K562 (cell line): ENCODE measurements around the gene MAST3. TPM values are rescaled to one million over a fixed set of nuclear protein-coding genes. Genes with fewer than 3 reads are reported as not detected.

ENCODE experiments used
- ATAC-seq: fragments of 200-7000 bp; cut with Tn5 transposase; 3 replicates; pipeline ENCODE4 v1.9.1; 2020; ENCODE audit warnings: moderate library complexity
- BruUV-seq: library from RNA; stranded (reverse); fragments of 400-500 nt; replicated peaks from 2 replicates; lab custom pipeline; 2021; lab: Mats Ljungman, UMichigan
- CTCF ChIA-PET: fragments of 300-600 bp; formaldehyde crosslinking; extraction: SDS; loops from one replicate; lab custom pipeline; 2021; ENCODE audit warnings: low intra/inter-chr PET ratio; lab: Yijun Ruan, JAX
- POLR2A ChIA-PET: fragments of 300-600, 350-650 bp; sonication (Branson Sonifier 250); formaldehyde crosslinking; extraction: SDS; loops from one replicate; lab custom pipeline; 2021; ENCODE audit warnings: antibody characterized with exemption, inconsistent platforms; lab: Yijun Ruan, JAX
- DNase-seq, 4 experiments: peaks; one replicate each; pipeline versions ENCODE4 v3.0.0 to v3.0.0-alpha.2; 2011 to 2018; ENCODE audit warnings: low spot score in 3 of 4, mixed read lengths in 3 of 4; ENCODE audit errors: extremely low read depth in 1 of 4
- FAIRE-seq: peaks from 2 replicates; lab custom pipeline; 2011; peaks lifted over from hg19 to GRCh38; lab: Jason Lieb, UNC
- H2AFZ ChIP-seq: 2 replicates; pipeline ENCODE4 v1.6.0; 2011; ENCODE audit warnings: low read depth, low read length, control low read depth, inconsistent platforms
- H3K27ac ChIP-seq: fragments of 200-600 bp; 3 replicates; pipeline ENCODE4 v1.8.0; 2011; ENCODE audit warnings: low read depth, mild to moderate bottlenecking, control low read depth, inconsistent platforms, low read length, moderate library complexity, mixed read lengths; ENCODE audit errors: extremely low read depth
- H3K27me3 ChIP-seq, 2 experiments: fragments of 300-600 bp in 1 of 2; 2 replicates in 1 of 2; 3 replicates in 1 of 2; pipeline versions ENCODE4 v1.6.0 to v1.8.0; 2011; ENCODE audit warnings: inconsistent platforms in 2 of 2, low read length in 2 of 2, mild to moderate bottlenecking in 1 of 2, mixed read lengths in 1 of 2, moderate library complexity in 1 of 2; ENCODE audit not compliant: control insufficient read depth in 2 of 2, insufficient read depth in 2 of 2
- H3K36me3 ChIP-seq: fragments of 300-600 bp; 3 replicates; pipeline ENCODE4 v1.8.0; 2011; ENCODE audit warnings: mild to moderate bottlenecking, low read length, inconsistent platforms; ENCODE audit not compliant: control insufficient read depth, insufficient read depth
- H3K4me1 ChIP-seq, 2 experiments: fragments of 200-600 bp in 1 of 2; replicated peaks in 1 of 2; 2 replicates in 1 of 2; 3 replicates in 1 of 2; pipeline versions ENCODE4 v1.5.1 to v1.8.0; 2011; ENCODE audit warnings: inconsistent platforms in 2 of 2, low read length in 2 of 2, mild to moderate bottlenecking in 1 of 2, mixed read lengths in 1 of 2, moderate library complexity in 1 of 2; ENCODE audit not compliant: control insufficient read depth in 2 of 2, insufficient read depth in 2 of 2
- H3K4me2 ChIP-seq: 2 replicates; pipeline ENCODE4 v1.6.1; 2011; ENCODE audit warnings: low read length, control low read depth, inconsistent platforms, mixed read lengths; ENCODE audit not compliant: insufficient read depth
- H3K4me3 ChIP-seq: fragments of 200-600 bp; sonication (generic), shearing (Covaris generic); 2 replicates; pipeline ENCODE4 v1.5.1; 2016; ENCODE audit warnings: control low read depth, inconsistent platforms
- H3K79me2 ChIP-seq: fragments of 200-600 bp; 3 replicates; pipeline ENCODE4 v1.8.0; 2011; ENCODE audit warnings: low read length, inconsistent platforms; ENCODE audit not compliant: control insufficient read depth, insufficient read depth
- H3K9ac ChIP-seq, 2 experiments: 2 replicates each; pipeline versions ENCODE4 v1.6.0 to v1.6.1; 2011; ENCODE audit warnings: low read depth in 2 of 2, low read length in 2 of 2, control low read depth in 1 of 2, inconsistent platforms in 1 of 2, mild to moderate bottlenecking in 1 of 2, mixed read lengths in 1 of 2; ENCODE audit not compliant: insufficient read depth in 1 of 2
- H3K9me1 ChIP-seq: one replicate; pipeline ENCODE4 v1.6.0; 2011; ENCODE audit warnings: inconsistent platforms, mild to moderate bottlenecking, low read length, moderate library complexity; ENCODE audit not compliant: control insufficient read depth, insufficient read depth
- H3K9me3 ChIP-seq: replicated peaks from 2 replicates; pipeline ENCODE4 v1.5.1; 2011; ENCODE audit warnings: low read depth, low read length, inconsistent platforms; ENCODE audit not compliant: control insufficient read depth, insufficient read depth
- H4K20me1 ChIP-seq: replicated peaks from 2 replicates; pipeline ENCODE4 v1.6.1; 2011; ENCODE audit warnings: low read length, inconsistent platforms, mixed read lengths; ENCODE audit not compliant: control insufficient read depth, insufficient read depth
- BCOR ChIP-seq: fragments of 450-650 bp; IDR thresholded peaks from 2 replicates; pipeline ENCODE4 v1.6.1; 2016
- HDAC2 ChIP-seq: fragments of 450-650 bp; IDR thresholded peaks from 2 replicates; pipeline ENCODE4 v1.6.1; 2016; ENCODE audit warnings: mild to moderate bottlenecking
- KDM1A ChIP-seq, 2 experiments: fragments of 450-650 bp; IDR thresholded peaks; 2 replicates each; pipeline ENCODE4 v1.6.1; 2016; ENCODE audit warnings: mild to moderate bottlenecking in 2 of 2
- MIER1 ChIP-seq: fragments of 450-650 bp; IDR thresholded peaks from 2 replicates; pipeline ENCODE4 v1.6.1; 2016; ENCODE audit warnings: antibody characterized with exemption, mild to moderate bottlenecking, low read depth
- NRF1 ChIP-seq, 2 experiments: fragments of 450-650 bp; IDR thresholded peaks in 1 of 2; conservative IDR thresholded peaks in 1 of 2; 2 replicates each; pipeline ENCODE4 v1.6.1; 2014; ENCODE audit warnings: mild to moderate bottlenecking in 2 of 2
- RBM17 ChIP-seq: fragments of 200-400 bp; formaldehyde crosslinking; IDR thresholded peaks from 2 replicates; pipeline ENCODE4 v1.6.1; 2017; ENCODE audit warnings: low read depth, mild to moderate bottlenecking, low read length, borderline replicate concordance
- RBM25 ChIP-seq: fragments of 200-400 bp; formaldehyde crosslinking; IDR thresholded peaks from 2 replicates; pipeline ENCODE4 v1.6.1; 2018; ENCODE audit warnings: low read length, low read depth, moderate library complexity; ENCODE audit not compliant: severe bottlenecking
- SPI1 ChIP-seq: IDR thresholded peaks from 2 replicates; pipeline ENCODE4 v1.6.1; 2011; ENCODE audit warnings: low read depth, low read length, control low read depth, borderline replicate concordance
- TCF3 ChIP-seq: sonication (generic); formaldehyde crosslinking; IDR thresholded peaks from 2 replicates; pipeline ENCODE4 v1.4.0; 2020; ENCODE audit warnings: mild to moderate bottlenecking, missing genetic modification reagents
- ZFX ChIP-seq: sonication (generic); formaldehyde crosslinking; IDR thresholded peaks from 2 replicates; pipeline ENCODE4 v1.8.0; 2022; ENCODE audit warnings: mild to moderate bottlenecking, missing genetic modification reagents, moderate library complexity
- ZNF316 ChIP-seq: fragments of 450-650 bp; IDR thresholded peaks from 2 replicates; pipeline ENCODE4 v1.6.1; 2016
- ZNF384 ChIP-seq: IDR thresholded peaks from 2 replicates; pipeline ENCODE4 v1.6.1; 2012; ENCODE audit warnings: low read depth, low read length, improper control_type of control experiment
- ZNF431 ChIP-seq: sonication (generic); formaldehyde crosslinking; IDR thresholded peaks from 2 replicates; pipeline ENCODE4 v1.8.0; 2022; ENCODE audit warnings: mild to moderate bottlenecking, missing genetic modification reagents
- ZNF717 ChIP-seq: fragments of 250-450 bp; sonication (Bioruptor Pico); IDR thresholded peaks from 2 replicates; pipeline ENCODE4 v1.5.0; 2021
- WGBS: fragments of 100-300 bp; shearing (Covaris generic); methylation state at CpG from one replicate; pipeline ENCODE4 v1.1.6; 2016; ENCODE audit warnings: low coverage, mixed read lengths; ENCODE audit not compliant: insufficient coverage; ENCODE audit errors: missing lambda C conversion rate; 5-methylcytosine and 5-hydroxymethylcytosine counted together
- in situ Hi-C: fragments of 300-500 bp; cut with MboI; formaldehyde crosslinking; loops from 4 replicates; pipeline ENCODE4 v1.15.0; 2018; ENCODE audit warnings: inconsistent platforms, mixed read lengths
- intact Hi-C: fragments of 100-400 bp; cut with micrococcal nuclease; formaldehyde crosslinking; loops from 2 replicates; pipeline ENCODE4 v1.14.2; 2022
- polyA plus RNA-seq, 8 experiments: library from polyadenylated mRNA; depleted of rRNA in 4 of 8; stranded (reverse) in 5 of 8; unstranded in 3 of 8; fragments of >200 nt; fragmentation: Nextera tagmentation in 2 of 8; fragmentation: Illumina TruSeq in 1 of 8; extraction: Ambion mirVana in 2 of 8; extraction: Trizol in 1 of 8; gene quantifications; 2 replicates each; pipeline versions ENCODE4 v1.2.1 to v1.2.3, GENCODE V29; 2011 to 2014; ENCODE audit warnings: inconsistent platforms in 1 of 8, missing spikeins in 1 of 8
- total RNA-seq, 7 experiments: library from RNA; depleted of rRNA in 6 of 7; stranded (reverse); fragments of >200 nt in 6 of 7; fragmentation: Illumina TruSeq in 2 of 7; extraction: Trizol in 2 of 7; gene quantifications; 2 replicates each; pipeline versions ENCODE4 v1.2.1 to v1.2.3, GENCODE V29; 2011 to 2021; ENCODE audit warnings: low replicate concordance in 1 of 7
- TF ChIP-seq, protein P1 (sequence below), 2 experiments: fragments of 450-650 bp; IDR thresholded peaks; 2 replicates each; pipeline ENCODE4 v1.6.1; 2016
- TF ChIP-seq, protein P2 (sequence below): sonication (generic); formaldehyde crosslinking; IDR thresholded peaks from 2 replicates; pipeline ENCODE4 v1.8.1; 2023; ENCODE audit warnings: mild to moderate bottlenecking, missing genetic modification reagents
- TF ChIP-seq, protein P3 (sequence below): fragments of 250-450 bp; sonication (Bioruptor Pico); IDR thresholded peaks from 2 replicates; pipeline ENCODE4 v1.5.0; 2020; ENCODE audit warnings: mild to moderate bottlenecking, borderline replicate concordance

MAST3 gene
- total and polyA plus RNA-seq, 9 of the 15 experiments (the other 6 are each of a cell fraction or from before 2014, with no cell fraction given) = 0.94 to 9.9 (median 2.4) TPM

DNA sequence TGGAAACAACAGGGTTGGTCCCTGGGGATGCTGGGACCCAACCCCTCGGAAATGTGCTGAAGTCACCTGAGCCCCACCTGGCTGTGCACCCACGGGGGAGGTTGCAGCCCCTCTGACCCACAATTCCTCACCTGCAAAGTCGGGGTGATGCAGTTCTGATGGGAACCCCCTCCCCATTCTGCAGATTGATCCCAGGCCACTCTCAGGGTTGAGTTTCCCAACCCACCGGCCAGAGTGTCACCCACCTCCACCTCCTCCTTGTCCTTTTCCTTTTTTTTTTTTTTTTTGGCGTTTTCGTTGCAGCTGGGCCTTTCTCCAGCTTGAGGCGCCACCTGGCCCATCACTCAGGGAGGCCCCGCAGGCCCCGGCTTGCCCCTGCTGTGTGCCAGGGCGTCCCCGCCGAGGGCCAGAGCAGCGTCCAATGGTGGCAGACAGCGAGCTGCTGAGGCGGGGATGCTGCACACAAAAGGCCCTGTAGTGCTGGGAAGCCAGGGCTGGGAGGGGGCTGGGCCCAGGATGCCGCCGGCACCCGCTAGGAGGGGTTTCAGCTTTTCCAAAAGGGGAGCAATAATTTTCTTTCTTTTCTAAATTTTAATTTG lies 60.0 kb downstream of the MAST3 start (continued):
- TF ChIP-seq SPI1 (no peak), NRF1 (conservative IDR thresholded peaks at IDR 0.05 in 1 of 2, IDR thresholded peaks at IDR 0.05 in 1 of 2) (no peak; a peak in 1 of 4 replicates), RBM17 (no peak)
- TF ChIP-seq, protein P1, sequence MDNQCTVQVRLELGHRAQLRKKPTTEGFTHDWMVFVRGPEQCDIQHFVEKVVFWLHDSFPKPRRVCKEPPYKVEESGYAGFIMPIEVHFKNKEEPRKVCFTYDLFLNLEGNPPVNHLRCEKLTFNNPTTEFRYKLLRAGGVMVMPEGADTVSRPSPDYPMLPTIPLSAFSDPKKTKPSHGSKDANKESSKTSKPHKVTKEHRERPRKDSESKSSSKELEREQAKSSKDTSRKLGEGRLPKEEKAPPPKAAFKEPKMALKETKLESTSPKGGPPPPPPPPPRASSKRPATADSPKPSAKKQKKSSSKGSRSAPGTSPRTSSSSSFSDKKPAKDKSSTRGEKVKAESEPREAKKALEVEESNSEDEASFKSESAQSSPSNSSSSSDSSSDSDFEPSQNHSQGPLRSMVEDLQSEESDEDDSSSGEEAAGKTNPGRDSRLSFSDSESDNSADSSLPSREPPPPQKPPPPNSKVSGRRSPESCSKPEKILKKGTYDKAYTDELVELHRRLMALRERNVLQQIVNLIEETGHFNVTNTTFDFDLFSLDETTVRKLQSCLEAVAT (IDR thresholded peaks at IDR 0.05) = no peak
- TF ChIP-seq, all 486 proteins: peak for 18

DNA sequence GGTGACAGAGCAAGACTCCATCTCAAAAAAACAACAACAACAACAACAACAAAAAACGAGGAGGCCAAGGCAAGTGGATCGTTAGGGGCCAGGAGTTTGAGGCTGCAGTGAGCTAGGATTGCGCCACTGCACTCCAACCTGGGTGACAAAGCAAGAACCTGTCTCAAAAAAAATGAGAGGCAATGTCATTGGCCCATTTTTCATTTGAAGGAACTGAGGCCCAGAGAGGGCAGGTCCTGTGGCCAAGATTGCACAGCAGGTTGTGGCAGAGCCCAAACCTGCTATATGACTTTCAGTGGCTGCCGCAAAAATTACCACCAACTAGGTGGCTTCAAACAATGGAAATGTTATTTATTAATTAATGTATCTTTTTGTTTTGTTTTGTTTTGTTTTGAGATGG lies 60.9 kb downstream of the MAST3 start:
- Histone ChIP-seq H3K9me1 (peaks cover 3% of the 10 kb centered on the region), H4K20me1 (peaks cover 23% of the 10 kb centered on the region), H3K4me2 (no peak overlapping the region), H3K9me3 (no peaks in the 10 kb centered on the region), H3K27me3 (no peaks in the 10 kb centered on the region), H3K4me3 (no peak overlapping the region), H3K27ac (no peak overlapping the region), H2AFZ (no peak overlapping the region), H3K9ac (no peak overlapping the region), H3K36me3 (peaks cover 62% of the 10 kb centered on the region; the same call in 2 of the 3 replicates), H3K4me1 (peaks cover 42 to 75% of the 10 kb centered on the region in 2 experiments), H3K79me2 (peaks cover 62% of the 10 kb centered on the region)
- WGBS = 72% methylated on average over 4 of the region's 4 CpGs
- FAIRE-seq = no peak
- ChIA-PET CTCF (no interaction called here), POLR2A (interaction anchor here (0.9 kb wide), 1 partner anchor 33 kb away, joined by 3 read pairs; no protein-coding TSS in a partner anchor)
- BruUV-seq = no TSS peak
- intact Hi-C loops = loop anchor here (1.0 to 10.0 kb wide), 3 partner anchors 45 to 214 kb away; no protein-coding TSS in a partner anchor
- DNase-seq = no peak
- in situ Hi-C loops = no loop called here
- no peak for ATAC-seq
- TF ChIP-seq ZNF316 (peak; percentile 23; the same call in 1 of the 2 replicates), RBM25 (peak; percentile 76), BCOR (peak; percentile 91), ZFX (CRISPR knock-in tag) (no peak), TCF3 (CRISPR knock-in tag) (no peak), ZNF717 (no peak), HDAC2 (0 out of 2 replicates have a peak, but pooled peaks have one; percentile 69), ZNF384 (0 out of 2 replicates have a peak, but pooled peaks have one; percentile 19), MIER1 (no peak), KDM1A (IDR thresholded peaks at IDR 0.05) (peak; percentile 36 to 57; a peak in 1 of 4 replicates), ZNF431 (no peak)
- TF ChIP-seq, protein P2, sequence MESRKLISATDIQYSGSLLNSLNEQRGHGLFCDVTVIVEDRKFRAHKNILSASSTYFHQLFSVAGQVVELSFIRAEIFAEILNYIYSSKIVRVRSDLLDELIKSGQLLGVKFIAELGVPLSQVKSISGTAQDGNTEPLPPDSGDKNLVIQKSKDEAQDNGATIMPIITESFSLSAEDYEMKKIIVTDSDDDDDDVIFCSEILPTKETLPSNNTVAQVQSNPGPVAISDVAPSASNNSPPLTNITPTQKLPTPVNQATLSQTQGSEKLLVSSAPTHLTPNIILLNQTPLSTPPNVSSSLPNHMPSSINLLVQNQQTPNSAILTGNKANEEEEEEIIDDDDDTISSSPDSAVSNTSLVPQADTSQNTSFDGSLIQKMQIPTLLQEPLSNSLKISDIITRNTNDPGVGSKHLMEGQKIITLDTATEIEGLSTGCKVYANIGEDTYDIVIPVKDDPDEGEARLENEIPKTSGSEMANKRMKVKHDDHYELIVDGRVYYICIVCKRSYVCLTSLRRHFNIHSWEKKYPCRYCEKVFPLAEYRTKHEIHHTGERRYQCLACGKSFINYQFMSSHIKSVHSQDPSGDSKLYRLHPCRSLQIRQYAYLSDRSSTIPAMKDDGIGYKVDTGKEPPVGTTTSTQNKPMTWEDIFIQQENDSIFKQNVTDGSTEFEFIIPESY (CRISPR knock-in tag) = no peak
- TF ChIP-seq, protein P3, sequence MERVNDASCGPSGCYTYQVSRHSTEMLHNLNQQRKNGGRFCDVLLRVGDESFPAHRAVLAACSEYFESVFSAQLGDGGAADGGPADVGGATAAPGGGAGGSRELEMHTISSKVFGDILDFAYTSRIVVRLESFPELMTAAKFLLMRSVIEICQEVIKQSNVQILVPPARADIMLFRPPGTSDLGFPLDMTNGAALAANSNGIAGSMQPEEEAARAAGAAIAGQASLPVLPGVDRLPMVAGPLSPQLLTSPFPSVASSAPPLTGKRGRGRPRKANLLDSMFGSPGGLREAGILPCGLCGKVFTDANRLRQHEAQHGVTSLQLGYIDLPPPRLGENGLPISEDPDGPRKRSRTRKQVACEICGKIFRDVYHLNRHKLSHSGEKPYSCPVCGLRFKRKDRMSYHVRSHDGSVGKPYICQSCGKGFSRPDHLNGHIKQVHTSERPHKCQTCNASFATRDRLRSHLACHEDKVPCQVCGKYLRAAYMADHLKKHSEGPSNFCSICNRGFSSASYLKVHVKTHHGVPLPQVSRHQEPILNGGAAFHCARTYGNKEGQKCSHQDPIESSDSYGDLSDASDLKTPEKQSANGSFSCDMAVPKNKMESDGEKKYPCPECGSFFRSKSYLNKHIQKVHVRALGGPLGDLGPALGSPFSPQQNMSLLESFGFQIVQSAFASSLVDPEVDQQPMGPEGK (CRISPR knock-in tag) = no peak
